GM23248 (cell line): ENCODE data around the gene ZNF606. TPM values are rescaled to one million over a fixed set of nuclear protein-coding genes. Genes with fewer than 3 reads are reported as not detected.

Source experiments
- DNase-seq: peaks from one replicate; pipeline ENCODE4 v3.0.0-alpha.2; 2015
- H2AFZ ChIP-seq: fragments of 200-600 bp; sonication (generic); 2 replicates; pipeline ENCODE4 v1.6.1; 2016; ENCODE audit warnings: antibody characterized with exemption
- H3F3A ChIP-seq: fragments of 200-600 bp; sonication (generic); 2 replicates; pipeline ENCODE4 v1.6.1; 2016; ENCODE audit warnings: mild to moderate bottlenecking, antibody characterized with exemption, mixed run types; ENCODE audit not compliant: insufficient read depth
- H3K27ac ChIP-seq: fragments of 200-600 bp; sonication (generic); 2 replicates; pipeline ENCODE4 v1.5.1; 2016; ENCODE audit warnings: mild to moderate bottlenecking
- H3K27me3 ChIP-seq: fragments of 200-600 bp; sonication (generic); replicated peaks from 2 replicates; pipeline ENCODE4 v1.6.1; 2016; ENCODE audit warnings: mild to moderate bottlenecking; ENCODE audit not compliant: insufficient read depth
- H3K36me3 ChIP-seq: fragments of 200-600 bp; sonication (generic); 2 replicates; pipeline ENCODE4 v1.6.1; 2016; ENCODE audit warnings: low read depth, mild to moderate bottlenecking
- H3K4me1 ChIP-seq: fragments of 200-600 bp; sonication (generic); 2 replicates; pipeline ENCODE4 v1.6.1; 2016; ENCODE audit warnings: mild to moderate bottlenecking; ENCODE audit not compliant: insufficient read depth
- H3K4me2 ChIP-seq: fragments of 200-600 bp; sonication (generic); one replicate; pipeline ENCODE4 v1.6.1; 2016; ENCODE audit warnings: mild to moderate bottlenecking; ENCODE audit not compliant: unreplicated experiment
- H3K4me3 ChIP-seq: fragments of 200-600 bp; sonication (generic); 2 replicates; pipeline ENCODE4 v1.5.1; 2016; ENCODE audit warnings: mild to moderate bottlenecking
- H3K79me2 ChIP-seq: fragments of 200-600 bp; sonication (generic); 2 replicates; pipeline ENCODE4 v1.6.1; 2016; ENCODE audit warnings: mild to moderate bottlenecking; ENCODE audit not compliant: insufficient read depth
- H3K9ac ChIP-seq: fragments of 200-600 bp; sonication (generic); 2 replicates; pipeline ENCODE4 v1.6.1; 2016; ENCODE audit warnings: mild to moderate bottlenecking
- H3K9me2 ChIP-seq: fragments of 200-600 bp; sonication (generic); 2 replicates; pipeline ENCODE4 v1.6.1; 2016; ENCODE audit warnings: mixed run types, mild to moderate bottlenecking, moderate library complexity; ENCODE audit not compliant: insufficient read depth
- H3K9me3 ChIP-seq: fragments of 200-600 bp; sonication (generic); one replicate; pipeline ENCODE4 v1.6.1; 2017; ENCODE audit warnings: low read depth
- H4K20me1 ChIP-seq: fragments of 200-600 bp; sonication (generic); 2 replicates; pipeline ENCODE4 v1.6.0; 2016; ENCODE audit not compliant: insufficient read depth
- EZH2 ChIP-seq: fragments of 200-600 bp; sonication (generic); IDR thresholded peaks from 2 replicates; pipeline ENCODE4 v1.6.1; 2018; ENCODE audit warnings: antibody characterized with exemption, mild to moderate bottlenecking; ENCODE audit not compliant: insufficient read depth, poor library complexity, severe bottlenecking
- EZH2phosphoT487 ChIP-seq: fragments of 200-600 bp; sonication (generic); IDR thresholded peaks from 2 replicates; pipeline ENCODE4 v1.6.1; 2018; ENCODE audit warnings: antibody characterized with exemption, moderate library complexity, mild to moderate bottlenecking, low read depth; ENCODE audit not compliant: insufficient read depth
- WGBS, 2 experiments: methylation state at CpG; one replicate each; pipeline ENCODE4 v1.1.6; 2015 to 2017; ENCODE audit warnings: low lambda C conversion rate in 2 of 2, low coverage in 1 of 2; ENCODE audit errors: missing lambda C conversion rate in 2 of 2; 5-methylcytosine and 5-hydroxymethylcytosine counted together
- in situ Hi-C: fragments of 300-500 bp; cut with MboI; formaldehyde crosslinking; loops from 2 replicates; pipeline ENCODE4 v1.15.0; 2020
- polyA plus RNA-seq: library from polyadenylated mRNA; unstranded; fragments of >200 nt; fragmentation: Nextera tagmentation; extraction: Ambion mirVana; gene quantifications from 2 replicates; pipeline ENCODE4 v1.2.1, GENCODE V29; 2016
- total RNA-seq: library from RNA; depleted of rRNA; stranded (reverse); fragments of >200 nt; shearing (Covaris generic); gene quantifications from 2 replicates; pipeline ENCODE4 v1.2.3, GENCODE V29; 2014

Gene ZNF606
- total and polyA plus RNA-seq, 2 experiments from 2014 or later = 8.1 to 15.0 TPM

GRCh38 chr19:57954996-57955395 lies 47.6 kb downstream of the ZNF606 start:
- Histone ChIP-seq H3K4me2 (no peak overlapping the region), H4K20me1 (no peaks in the 10 kb centered on the region), H3F3A (no peaks in the 10 kb centered on the region), H3K27me3 (no peaks in the 10 kb centered on the region), H3K79me2 (no peaks in the 10 kb centered on the region), H3K9me2 (no peaks in the 10 kb centered on the region), H2AFZ (no peak overlapping the region), H3K36me3 (no peaks in the 10 kb centered on the region), H3K9ac (no peak overlapping the region), H3K9me3 (no peaks in the 10 kb centered on the region), H3K4me3 (no peak overlapping the region), H3K27ac (no peak overlapping the region), H3K4me1 (no peaks in the 10 kb centered on the region)
- WGBS, 2 experiments = 42 to 59% methylated on average over 4 of the region's 4 CpGs
- no peak for DNase-seq
- no peak for TF ChIP-seq EZH2
- no peak for TF ChIP-seq EZH2phosphoT487
- in situ Hi-C loops = no loop called here

GRCh38 chr19:57949702-57950101 lies 52.9 kb downstream of the ZNF606 start:
- no peak overlapping the region for H3K4me3 ChIP-seq
- DNase-seq = no peak
- no peak overlapping the region for H3K9ac ChIP-seq
- H3K9me3 ChIP-seq = no peaks in the 10 kb centered on the region
- H3F3A ChIP-seq = no peaks in the 10 kb centered on the region
- H3K9me2 ChIP-seq = no peaks in the 10 kb centered on the region
- no peaks in the 10 kb centered on the region for H3K36me3 ChIP-seq
- H3K27ac ChIP-seq = no peak overlapping the region
- 83 to 88% methylated on average over 11 to 12 of the region's 12 CpGs for WGBS, 2 experiments
- no peaks in the 10 kb centered on the region for H3K27me3 ChIP-seq
- H3K4me2 ChIP-seq = no peak overlapping the region
- in situ Hi-C loops = no loop called here
- H3K4me1 ChIP-seq = peaks cover 8% of the 10 kb centered on the region; the same call in 1 of the 2 replicates
- H4K20me1 ChIP-seq = no peaks in the 10 kb centered on the region
- no peak for TF ChIP-seq EZH2phosphoT487
- no peak for TF ChIP-seq EZH2
- peaks cover 28% of the 10 kb centered on the region for H3K79me2 ChIP-seq
- H2AFZ ChIP-seq = no peak overlapping the region

- peaks cover 32% of the 10 kb centered on the region for H3K79me2 ChIP-seq
- in situ Hi-C loops = no loop called here
- no peak overlapping the region for H3K4me3 ChIP-seq
- no peaks in the 10 kb centered on the region for H3K9me3 ChIP-seq
- DNase-seq = no peak
- H3K27me3 ChIP-seq = no peaks in the 10 kb centered on the region
- TF ChIP-seq EZH2phosphoT487 (no peak), EZH2 (no peak)
- H3K9ac ChIP-seq = no peak overlapping the region
- no peak overlapping the region for H2AFZ ChIP-seq
- H3K4me1 ChIP-seq = peaks cover 8% of the 10 kb centered on the region; the same call in 1 of the 2 replicates
- H4K20me1 ChIP-seq = no peaks in the 10 kb centered on the region
- no peak overlapping the region for H3K4me2 ChIP-seq
- no peaks in the 10 kb centered on the region for H3K9me2 ChIP-seq
- no peaks in the 10 kb centered on the region for H3F3A ChIP-seq
- 86 to 87% methylated on average over 23 to 24 of the region's 24 CpGs for WGBS, 2 experiments
- no peaks in the 10 kb centered on the region for H3K36me3 ChIP-seq
- H3K27ac ChIP-seq = no peak overlapping the region
Measured at GRCh38 chr19:57949296-57949695, 53.3 kb downstream of the ZNF606 start.

GRCh38 chr19:57947419-57948134 lies 55.0 kb downstream of the ZNF606 start, which contains the start of gene ZNF256:
ZNF256 (minus strand) TSS chr19:57947706; CDS start chr19:57947474, 232 bp downstream.
- Histone ChIP-seq H3K4me2 (peak within 1 kb of the TSS; percentile 89), H3K9me2 (no peaks in the 10 kb centered on the region), H3K4me1 (peaks cover 8% of the 10 kb centered on the region; the same call in 1 of the 2 replicates), H4K20me1 (no peaks in the 10 kb centered on the region), H2AFZ (peak within 1 kb of the TSS; percentile 98), H3K27ac (peak within 1 kb of the TSS; percentile 73), H3K27me3 (no peaks in the 10 kb centered on the region), H3F3A (no peaks in the 10 kb centered on the region), H3K79me2 (peaks cover 50% of the 10 kb centered on the region), H3K9me3 (no peaks in the 10 kb centered on the region), H3K4me3 (peak within 1 kb of the TSS; percentile 93), H3K36me3 (peaks cover 8% of the 10 kb centered on the region), H3K9ac (peak within 1 kb of the TSS; percentile 96)
- in situ Hi-C loops = no loop called here
- 6 to 7% methylated on average over 40 to 51 of the region's 54 CpGs for WGBS, 2 experiments
- TF ChIP-seq EZH2 (no peak), EZH2phosphoT487 (no peak)
- peak; percentile 97 for DNase-seq
